ENCODE data around the gene DRGX.
A peak's percentile ranks its signal among the peaks of the same experiment; 100 is the strongest.

DRGX gene

GRCh38 chr10:49361178-49361554 is 34.7 kb downstream of the DRGX start:
- no peak for DNase-seq

DNA sequence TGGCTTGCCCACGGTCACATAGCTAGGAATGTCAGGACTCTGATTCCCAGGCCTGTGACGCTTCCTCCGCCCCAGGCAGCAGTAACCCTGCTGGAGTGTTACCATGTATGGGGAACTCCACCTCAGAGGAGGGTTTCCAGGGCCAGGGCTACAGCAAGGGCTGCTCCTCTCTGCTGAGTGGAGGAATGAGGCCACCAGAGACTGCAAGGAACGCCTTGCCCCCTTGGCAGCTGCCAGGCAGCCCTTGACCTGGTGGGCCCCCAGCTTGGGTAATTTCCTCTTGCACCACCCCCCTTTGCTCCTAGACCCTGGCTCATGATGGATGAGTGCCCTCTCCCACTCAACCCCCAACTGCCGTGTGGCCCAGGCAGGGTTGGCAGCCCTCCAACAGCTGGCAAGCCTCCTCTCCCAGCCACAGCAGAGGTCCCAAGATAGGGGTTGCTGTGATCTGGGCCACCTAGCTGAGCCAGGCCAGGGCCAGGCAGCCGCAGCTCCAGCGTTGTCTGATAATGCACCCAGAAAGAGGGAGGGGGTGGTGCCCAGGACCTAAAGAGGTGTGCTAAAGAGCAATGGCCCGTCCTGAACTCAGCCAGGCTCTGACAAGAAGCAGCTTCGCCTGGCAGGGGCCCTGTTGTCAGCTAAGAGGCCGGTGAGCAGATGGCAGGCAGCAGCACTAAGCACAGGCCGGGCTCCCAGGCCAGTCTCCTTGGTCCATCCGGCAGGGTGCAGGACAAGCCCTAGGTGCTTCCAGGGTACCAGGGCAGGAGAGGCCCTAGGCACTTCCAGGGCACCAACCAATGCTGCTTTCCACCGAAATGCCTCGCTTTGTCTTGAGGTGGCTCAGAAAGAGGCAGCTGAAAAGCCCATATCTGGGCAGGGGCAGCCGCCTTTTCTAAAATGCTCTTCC is 35.4 kb downstream of the DRGX start:
- peak; percentile 39 to 68 for DNase-seq

DNA sequence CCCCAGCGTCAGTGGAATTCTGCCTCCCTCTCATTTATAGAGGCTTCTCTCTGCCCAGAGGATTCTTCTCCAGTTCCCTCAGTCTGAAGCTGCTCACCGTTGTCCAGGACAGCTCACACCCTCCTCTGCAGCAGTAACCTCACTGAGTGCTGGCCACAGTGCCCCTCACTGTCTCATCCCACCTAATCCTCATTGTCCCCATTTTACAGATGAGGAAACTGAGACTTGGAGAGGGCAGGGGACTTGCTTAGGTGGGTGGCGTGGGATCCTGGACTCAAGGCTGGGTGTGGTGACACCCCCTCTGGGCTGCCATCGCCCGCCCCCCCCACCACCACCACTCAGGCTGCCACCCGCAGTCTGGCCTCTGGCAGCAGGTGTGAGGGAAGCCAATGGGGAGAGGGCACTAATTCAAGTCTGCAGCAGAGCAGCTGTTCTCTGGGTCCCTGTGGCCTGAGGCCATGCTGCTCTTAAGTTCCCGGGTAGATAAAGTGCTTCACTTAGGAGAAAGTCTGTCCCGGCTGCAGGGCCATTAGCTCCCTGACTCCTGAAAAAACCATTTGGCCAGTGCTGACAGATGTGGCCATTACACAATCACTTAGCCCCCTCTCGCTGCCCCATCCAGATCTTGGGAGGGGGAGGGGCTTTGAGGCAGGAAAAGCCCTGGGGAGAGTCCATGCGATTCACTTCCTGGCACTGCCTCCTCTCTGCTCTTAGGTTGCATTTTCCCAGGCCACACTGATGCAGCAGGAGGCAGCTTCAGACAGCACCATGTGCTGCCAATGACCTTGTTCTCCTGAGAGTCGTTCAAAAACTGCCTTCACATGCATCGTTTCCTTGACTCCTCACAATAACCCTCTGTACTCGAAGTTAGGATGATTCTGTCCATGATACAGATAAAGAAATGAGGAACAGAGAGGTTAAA is 36.3 kb downstream of the DRGX start:
- DNase-seq, result peak; percentile 68 to 78

DNA sequence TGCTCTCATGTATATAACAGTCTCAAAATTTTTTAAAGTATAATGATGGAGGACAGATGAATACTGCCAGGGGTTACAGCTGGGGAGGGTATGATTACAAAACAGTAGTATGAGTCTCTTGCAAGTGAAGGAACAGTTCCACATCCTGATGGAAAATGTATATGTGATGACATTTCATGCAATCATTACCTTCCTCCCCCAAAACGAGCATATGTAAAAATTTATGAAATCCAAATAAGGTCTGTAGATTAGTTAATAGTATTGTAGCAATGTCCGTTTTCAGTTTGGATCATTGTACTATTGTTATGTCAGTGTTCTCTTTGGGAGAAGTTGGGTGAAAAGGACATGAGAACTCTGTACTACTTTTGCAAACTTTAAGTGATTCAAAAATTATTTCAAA is 38.0 kb downstream of the DRGX start:
- DNase-seq, result no peak

- no peak for DNase-seq
Observed at GRCh38 chr10:49356944-49357343, 38.9 kb downstream of the DRGX start.

- peak in 1 of 2 experiments; percentile 1 for DNase-seq
Observed at GRCh38 chr10:49356181-49356580, 39.7 kb downstream of the DRGX start.

DNA sequence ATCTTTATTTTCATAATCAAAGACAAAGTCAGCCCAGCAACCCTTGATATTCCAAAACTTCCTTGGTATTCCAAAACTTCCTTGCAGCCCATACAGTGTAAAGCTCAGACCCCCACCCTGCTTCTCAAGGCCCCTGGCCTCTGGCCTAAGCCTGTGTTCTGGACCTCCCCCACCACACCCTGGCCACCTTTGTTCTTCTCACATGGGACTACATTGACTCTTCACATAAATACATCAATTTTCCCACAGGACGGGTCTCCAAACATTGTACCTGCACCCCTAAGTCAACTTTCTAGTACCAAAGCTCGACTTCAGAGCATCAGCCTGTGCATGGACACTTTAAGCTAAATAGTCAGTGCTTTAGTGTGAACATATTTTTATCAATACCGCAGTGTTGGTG is 40.7 kb downstream of the DRGX start:
- DNase-seq, result no peak

DNA sequence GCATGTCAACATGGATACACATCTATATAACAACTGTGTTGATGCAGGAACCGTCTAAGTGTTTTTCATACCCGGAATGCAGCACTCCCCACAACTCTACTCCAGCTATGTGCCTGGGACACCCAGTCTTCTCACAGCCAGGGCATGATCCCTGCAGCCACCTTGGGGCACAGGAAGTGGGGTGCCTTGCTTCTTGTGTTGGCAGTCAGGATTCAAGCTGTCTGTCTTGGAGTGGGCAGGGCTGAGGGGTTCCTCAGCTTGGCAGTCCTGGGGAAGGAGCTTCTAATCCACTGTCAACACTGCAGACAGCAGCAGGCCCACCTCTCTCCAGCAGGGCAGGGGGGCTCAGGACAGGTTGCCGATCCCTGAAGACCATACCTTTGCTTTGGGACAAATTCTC is 41.3 kb downstream of the DRGX start:
- DNase-seq, result no peak

DNA sequence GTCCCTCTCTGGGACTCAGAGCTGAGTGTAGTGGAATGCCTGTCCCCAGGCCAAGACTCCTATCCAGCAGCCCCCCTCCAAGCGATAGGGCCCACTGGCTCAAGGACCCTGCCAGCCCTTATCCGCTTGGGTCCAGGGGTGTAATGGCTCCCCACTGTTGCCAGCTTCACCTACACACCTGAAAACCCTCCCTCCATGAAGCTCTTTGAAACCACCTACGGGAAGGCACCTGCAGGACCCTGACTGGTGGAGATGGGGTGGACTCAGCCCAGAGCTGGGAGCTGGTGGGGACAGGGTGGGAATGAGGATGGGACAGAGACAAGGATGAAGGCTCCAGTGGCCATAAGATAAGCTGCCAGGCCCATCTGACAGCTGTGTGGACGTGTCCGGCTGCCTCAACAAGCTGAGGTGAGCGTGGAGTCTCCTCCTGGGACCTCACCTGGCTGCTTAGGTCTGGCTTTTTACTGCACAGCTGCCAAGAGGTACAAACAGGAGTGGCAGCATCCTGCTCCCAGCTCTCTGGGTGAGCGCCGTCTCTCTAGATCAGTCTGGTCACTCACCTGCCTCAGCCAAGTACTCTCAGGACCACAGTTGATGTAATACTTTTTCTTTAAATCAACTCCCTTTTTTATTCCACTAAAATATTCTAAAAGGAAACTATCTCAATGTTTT is 41.9 kb downstream of the DRGX start:
- no peak for DNase-seq

DNA sequence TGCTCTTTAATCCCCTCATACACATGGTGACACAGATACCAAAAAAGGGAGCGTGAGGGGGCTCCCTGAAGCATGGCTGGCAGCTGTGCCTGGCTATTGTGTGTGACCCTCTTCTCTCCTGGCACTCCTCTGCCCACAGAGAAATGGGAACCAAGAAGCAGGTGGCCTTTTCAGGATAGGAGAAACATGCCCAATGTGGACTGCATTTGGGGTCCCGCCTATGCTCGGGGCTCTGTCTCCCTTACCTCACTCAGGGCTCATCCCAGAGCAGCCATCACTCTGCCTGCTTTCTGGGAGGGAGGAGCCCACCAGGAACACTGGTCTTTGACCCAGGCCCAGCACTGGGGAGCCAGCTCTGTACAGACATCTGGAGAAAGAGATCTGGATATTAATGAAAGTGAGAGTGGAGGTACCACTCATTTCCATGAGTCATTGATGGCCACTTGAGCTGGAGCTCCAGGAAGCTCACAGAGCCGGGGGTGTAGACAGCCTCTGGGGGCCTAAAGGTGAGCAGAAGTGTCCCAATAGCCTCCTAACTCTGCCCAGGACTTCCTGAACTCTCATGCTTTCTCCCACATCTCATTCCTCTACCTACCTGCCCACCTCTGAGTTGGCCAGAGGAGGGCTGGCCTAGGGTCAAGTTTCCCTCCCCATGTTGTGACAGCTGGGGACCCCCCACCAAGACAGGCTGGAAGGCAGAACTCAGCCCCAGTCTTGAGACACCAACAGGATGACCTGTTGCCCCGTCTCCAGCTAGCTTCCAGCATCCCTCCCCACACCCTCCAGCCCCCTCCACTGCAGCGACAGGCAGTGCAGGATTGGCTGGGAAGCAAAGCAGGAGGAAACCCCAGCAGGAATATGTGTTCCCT is 42.6 kb downstream of the DRGX start:
- DNase-seq, result peak in 1 of 2 experiments; percentile 22

- DNase-seq, result no peak
Observed at GRCh38 chr10:49352323-49352722, 43.6 kb downstream of the DRGX start.

- DNase-seq, result no peak
Observed at GRCh38 chr10:49351669-49352068, 44.2 kb downstream of the DRGX start.

DNA sequence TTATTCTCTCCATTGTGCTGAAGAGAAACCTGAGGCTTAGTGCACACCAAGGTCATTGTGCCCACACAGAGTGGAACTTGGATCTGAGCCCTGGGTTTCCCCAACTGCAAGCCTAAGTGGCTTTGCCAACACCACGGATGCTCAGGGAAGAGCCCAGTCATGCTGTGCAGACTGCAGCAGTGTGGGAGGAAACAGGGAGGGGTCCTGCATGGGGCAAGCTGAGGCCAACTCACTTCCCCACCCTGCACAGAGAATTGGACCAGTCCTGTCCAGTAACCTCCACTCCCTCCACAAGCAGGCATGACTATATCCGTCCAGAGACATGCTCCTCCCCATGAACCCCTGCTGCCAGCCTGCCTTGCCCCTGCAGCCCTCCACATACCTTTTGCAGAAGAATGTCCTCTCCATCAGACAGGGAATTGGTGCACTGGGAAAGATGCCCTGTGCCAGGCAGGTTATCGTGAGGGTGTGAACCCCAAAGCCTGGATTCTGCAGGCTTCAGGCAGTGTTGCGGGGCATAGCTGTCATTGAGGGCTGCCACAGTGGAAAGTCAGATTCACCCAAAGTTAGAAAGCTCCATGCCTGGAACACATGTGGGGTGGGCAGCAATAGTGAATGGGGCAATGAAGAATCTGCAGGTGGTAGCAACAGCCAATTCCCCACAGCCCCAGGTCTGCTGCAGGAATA is 44.9 kb downstream of the DRGX start:
- DNase-seq, result no peak

- DNase-seq, result no peak
Observed at GRCh38 chr10:49350138-49350537, 45.8 kb downstream of the DRGX start.

DNA sequence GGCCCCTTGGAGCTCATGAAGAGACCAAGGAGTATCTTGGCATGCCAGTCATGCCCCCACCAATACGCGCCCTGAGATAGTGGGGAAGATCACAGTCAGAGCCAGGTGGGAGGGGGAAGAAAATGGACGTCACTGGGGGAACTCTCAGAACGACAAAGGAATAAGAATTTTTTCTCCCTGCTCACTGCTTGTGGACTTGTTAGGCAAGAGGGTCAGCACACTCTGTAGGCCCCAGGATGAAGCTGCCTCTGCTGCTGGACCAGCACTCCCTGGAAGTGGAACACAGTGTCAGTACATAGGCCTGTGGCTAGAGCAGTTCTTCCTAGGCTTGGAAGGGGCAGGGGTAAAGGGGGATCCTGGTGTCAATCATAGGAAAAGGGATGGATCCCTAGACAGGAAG is 46.5 kb downstream of the DRGX start:
- DNase-seq, result no peak

GRCh38 chr10:49348593-49348992 is 47.3 kb downstream of the DRGX start:
- no peak for DNase-seq

DNA sequence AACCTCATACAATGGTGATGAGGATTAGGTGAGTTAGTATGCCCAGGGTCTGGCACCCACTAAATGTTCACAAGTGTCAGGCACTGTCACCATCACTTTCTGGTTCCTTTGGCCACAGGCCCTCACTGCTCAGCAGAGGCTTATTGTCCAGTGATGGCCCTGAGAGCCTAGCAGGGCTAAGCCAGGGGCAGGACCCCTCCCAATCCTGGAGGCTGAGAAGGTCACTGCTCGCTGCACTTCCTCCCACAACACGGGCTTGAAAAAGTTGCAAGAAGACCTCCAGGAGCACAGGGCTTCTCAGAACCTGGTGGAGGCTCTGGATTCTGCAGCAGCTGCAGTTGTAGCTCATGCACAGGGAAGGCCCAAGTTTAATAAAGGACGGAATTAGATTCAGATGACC is 48.1 kb downstream of the DRGX start:
- DNase-seq, result no peak

- no peak for DNase-seq
Observed at GRCh38 chr10:49347342-49347741, 48.5 kb downstream of the DRGX start.

DNA sequence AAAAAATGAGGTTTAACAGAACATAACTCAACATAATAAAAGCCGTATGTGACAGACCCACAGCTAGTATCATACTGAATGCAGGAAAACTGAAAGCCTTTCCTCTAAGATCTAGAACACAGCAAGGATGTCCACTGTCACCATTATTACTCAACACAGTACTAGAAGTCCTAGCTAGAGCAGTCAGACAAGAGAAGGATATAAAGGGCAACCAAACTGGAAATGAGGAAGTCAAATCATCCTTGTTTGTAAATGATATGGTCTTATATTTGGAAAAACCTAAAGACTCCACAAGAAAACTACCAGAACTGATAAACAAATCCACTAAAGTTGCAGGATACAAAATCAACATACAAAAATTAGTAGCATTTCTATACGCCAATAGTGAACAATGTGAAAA is 51.0 kb downstream of the DRGX start:
- DNase-seq, result no peak

DNA sequence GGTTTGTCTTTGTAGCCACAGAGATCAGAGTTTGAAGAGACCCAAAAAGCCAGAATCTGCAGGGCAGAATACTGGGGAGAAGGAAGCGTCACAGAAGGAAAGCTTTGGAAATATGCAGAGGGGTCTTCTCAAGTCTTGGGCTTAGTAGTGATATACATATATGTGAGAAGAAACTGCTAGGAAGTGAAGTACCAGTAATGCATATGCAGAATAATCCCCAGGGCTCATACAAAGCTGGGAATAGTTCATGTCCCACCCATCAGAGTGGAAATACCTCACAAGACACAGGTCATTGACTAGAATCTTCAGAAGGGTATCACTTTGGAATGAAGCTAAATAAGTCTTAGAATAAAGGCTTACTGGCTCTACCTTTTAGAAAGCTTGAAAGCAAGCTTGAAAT is 57.3 kb downstream of the DRGX start:
- no peak for DNase-seq

DNA sequence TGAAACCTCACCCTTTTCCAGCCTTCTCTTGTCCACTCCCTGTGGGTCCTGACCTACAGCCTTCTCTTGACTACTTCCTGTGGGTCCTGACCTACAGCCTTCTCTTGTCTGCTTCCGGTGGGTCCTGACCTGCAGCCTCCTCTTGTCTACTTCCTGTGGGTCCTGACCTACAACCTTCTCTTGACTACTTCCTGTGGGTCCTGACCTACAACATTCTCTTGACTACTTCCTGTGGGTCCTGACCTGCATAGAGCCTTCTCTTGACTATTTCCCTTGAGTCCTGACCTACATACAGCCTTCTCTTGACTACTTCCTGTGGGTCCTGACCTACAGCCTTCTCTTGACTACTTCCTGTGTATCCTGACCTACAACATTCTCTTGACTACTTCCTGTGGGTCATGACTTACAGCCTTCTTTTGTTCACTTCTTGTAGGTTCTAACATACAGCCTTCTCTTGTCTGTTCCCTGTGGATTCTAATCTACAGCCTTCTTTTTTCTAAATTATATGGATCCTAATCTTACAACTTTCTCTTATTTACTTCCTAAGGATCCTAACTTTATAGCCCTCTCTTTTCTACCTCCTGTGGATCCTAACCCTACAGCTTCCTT is 60.4 kb downstream of the DRGX start:
- DNase-seq, result no peak

All from NCI-H524 (cell line).